ENCODE data around the gene FHL5.

Gene FHL5

DNA sequence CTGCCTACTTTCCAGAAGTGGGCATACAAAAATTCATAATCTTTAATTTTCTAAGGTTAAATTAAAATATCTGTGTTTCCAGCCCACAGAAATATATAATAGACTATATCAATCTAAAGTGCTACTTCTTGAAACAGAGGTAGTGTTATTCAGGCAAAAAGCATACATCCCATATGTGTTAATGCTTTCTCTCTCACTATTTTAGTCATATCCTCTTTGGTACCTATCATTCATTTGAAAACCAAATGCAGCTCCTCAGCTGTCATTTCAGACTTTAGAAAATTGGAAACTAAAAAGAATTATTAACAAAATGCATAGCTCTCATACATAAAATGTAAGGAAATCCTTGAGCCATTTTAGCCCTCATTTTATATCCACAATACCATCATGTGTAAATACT is 925 bp downstream of the FHL5 start:
- no peak for DNase-seq (ENCODE audit: low read depth)
- H3K4me3 ChIP-seq (ENCODE audit: control insufficient read depth, low read depth, low read length), result no peak overlapping the region
- TF ChIP-seq, protein P1, sequence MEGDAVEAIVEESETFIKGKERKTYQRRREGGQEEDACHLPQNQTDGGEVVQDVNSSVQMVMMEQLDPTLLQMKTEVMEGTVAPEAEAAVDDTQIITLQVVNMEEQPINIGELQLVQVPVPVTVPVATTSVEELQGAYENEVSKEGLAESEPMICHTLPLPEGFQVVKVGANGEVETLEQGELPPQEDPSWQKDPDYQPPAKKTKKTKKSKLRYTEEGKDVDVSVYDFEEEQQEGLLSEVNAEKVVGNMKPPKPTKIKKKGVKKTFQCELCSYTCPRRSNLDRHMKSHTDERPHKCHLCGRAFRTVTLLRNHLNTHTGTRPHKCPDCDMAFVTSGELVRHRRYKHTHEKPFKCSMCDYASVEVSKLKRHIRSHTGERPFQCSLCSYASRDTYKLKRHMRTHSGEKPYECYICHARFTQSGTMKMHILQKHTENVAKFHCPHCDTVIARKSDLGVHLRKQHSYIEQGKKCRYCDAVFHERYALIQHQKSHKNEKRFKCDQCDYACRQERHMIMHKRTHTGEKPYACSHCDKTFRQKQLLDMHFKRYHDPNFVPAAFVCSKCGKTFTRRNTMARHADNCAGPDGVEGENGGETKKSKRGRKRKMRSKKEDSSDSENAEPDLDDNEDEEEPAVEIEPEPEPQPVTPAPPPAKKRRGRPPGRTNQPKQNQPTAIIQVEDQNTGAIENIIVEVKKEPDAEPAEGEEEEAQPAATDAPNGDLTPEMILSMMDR (IDR thresholded peaks at IDR 0.05; ENCODE audit: control insufficient read depth, insufficient read depth, low read depth, low read length, missing control alignments), result no peak

DNA sequence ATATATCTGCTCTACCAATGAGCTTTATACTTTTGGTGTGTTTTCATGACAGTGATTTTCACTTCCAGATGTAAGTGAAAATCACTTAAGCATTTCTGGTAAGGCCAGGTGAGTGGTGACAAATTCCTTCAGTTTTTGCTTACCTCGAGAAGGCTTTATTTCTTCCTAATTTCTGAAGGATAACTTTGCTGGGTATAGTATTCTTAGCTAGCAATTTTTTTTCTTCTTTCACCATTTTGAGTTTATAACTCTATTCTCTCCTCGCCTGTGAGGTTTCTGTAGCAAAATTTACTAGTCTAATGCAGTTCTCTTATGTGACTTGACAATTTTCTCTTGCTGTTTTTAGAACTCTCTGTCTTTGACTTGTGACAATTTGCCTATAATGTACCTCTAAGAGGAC is 7.1 kb downstream of the FHL5 start:
- no peak for DNase-seq (ENCODE audit: low read depth)
- TF ChIP-seq, protein P1 (IDR thresholded peaks at IDR 0.05; ENCODE audit: control insufficient read depth, insufficient read depth, low read depth, low read length, missing control alignments), result no peak
- no peak overlapping the region for H3K4me3 ChIP-seq (ENCODE audit: control insufficient read depth, low read depth, low read length)

DNA sequence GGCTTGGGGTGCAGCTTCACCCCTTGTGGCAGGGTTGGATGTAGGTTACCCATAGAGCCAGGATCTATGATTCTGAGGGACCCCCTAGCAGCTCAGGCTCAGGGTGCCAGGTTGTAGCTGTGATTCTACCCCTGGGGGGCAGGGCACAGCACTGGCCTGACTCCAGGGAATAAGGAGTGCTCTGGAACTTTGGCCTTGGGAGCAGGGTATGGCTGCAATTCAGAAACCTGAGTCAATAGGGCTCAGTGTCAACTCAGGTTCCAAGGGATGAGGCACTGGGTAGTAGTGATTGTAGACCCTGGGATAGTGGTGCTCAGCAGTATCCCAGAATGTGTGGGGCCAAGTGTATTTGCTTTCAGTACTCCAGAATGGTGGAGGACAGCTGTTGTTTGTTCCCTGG is 8.6 kb downstream of the FHL5 start:
- no peak for DNase-seq (ENCODE audit: low read depth)
- TF ChIP-seq, protein P1 (IDR thresholded peaks at IDR 0.05; ENCODE audit: control insufficient read depth, insufficient read depth, low read depth, low read length, missing control alignments), result no peak
- H3K4me3 ChIP-seq (ENCODE audit: control insufficient read depth, low read depth, low read length), result no peak overlapping the region

DNA sequence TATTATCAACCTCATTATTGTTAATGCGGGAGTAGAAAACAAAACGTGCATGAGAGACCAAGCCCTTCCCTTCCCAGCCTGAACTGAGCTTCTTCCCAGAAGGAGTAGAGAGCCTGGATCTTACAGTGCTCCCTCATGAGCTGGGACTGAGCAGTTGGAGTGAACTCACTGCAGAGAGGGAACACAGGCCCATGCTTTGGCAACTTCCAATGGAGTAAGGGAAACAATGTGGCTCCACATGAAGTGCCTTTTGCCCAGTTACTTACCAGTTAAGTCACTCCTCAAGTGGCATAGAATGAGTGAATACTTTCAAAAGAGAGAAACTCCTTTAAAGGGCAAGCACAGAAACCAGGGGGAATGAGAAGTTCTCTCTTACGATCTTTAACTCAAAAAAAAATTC is 12.4 kb downstream of the FHL5 start:
- DNase-seq (ENCODE audit: low read depth), result no peak
- no peak overlapping the region for H3K4me3 ChIP-seq (ENCODE audit: control insufficient read depth, low read depth, low read length)
- TF ChIP-seq, protein P1 (IDR thresholded peaks at IDR 0.05; ENCODE audit: control insufficient read depth, insufficient read depth, low read depth, low read length, missing control alignments), result no peak

DNA sequence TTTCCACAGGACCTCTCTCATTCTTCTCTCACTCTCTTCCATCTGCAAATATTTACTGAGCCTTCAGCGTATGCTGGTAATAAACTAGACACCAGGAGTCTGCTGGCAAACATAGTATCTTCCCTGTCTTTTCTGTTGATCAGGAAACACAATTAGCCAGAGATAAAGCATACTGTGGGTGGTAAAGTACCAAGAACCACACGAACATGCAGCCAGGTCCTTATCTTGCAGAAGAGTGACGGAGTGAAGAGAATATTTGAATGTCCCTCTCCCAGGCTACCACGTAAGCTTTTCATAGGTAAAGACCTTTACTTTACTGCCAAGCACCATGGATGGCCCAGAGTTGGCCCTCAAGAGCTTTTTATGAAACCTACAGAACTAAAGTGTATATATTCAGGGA is 13.3 kb downstream of the FHL5 start:
- TF ChIP-seq, protein P1 (IDR thresholded peaks at IDR 0.05; ENCODE audit: control insufficient read depth, insufficient read depth, low read depth, low read length, missing control alignments), result no peak
- no peak overlapping the region for H3K4me3 ChIP-seq (ENCODE audit: control insufficient read depth, low read depth, low read length)
- DNase-seq (ENCODE audit: low read depth), result no peak

DNA sequence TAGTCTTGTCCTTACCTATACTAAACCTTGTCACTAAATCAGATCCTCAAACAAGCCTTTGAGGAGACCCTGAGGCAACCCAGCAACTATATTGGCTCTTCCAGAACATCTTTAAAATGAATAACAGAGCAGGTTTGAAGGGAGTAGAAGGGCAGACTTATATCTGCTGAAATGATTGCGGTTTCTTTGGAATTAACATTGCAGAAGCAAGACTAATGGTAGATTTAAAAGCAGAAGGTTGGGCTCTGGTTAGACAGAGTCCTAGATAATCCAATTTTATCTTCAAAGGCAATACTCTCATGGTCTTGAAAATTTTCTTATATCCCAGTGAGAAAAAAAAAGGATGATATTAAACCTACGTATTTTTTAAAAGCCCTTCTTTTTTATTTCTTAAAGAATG is 19.1 kb downstream of the FHL5 start:
- no peak for DNase-seq (ENCODE audit: low read depth)
- TF ChIP-seq, protein P1 (IDR thresholded peaks at IDR 0.05; ENCODE audit: control insufficient read depth, insufficient read depth, low read depth, low read length, missing control alignments), result no peak
- no peak overlapping the region for H3K4me3 ChIP-seq (ENCODE audit: control insufficient read depth, low read depth, low read length)

DNA sequence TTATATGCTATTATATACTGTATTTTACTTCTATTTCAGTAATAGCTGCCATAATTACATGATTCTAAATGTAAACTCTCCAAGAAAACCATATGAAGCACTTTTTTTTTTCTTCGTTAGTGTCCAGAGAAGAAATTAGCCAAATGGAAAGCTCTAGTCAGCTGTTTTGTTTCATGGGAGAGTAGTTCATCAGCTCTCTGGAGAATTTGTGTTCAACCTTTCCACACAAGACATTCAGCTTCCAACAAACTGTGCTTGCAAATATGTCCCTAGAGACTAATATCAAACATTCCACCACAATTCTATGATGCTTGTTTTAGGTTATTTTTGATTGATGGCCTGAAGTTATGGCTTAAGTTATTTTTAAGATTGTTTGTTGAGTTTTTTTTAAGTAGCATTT is 19.5 kb downstream of the FHL5 start:
- H3K4me3 ChIP-seq (ENCODE audit: control insufficient read depth, low read depth, low read length), result no peak overlapping the region
- no peak for DNase-seq (ENCODE audit: low read depth)

More for the DNA sequence above, 19.5 kb downstream of the FHL5 start:
- TF ChIP-seq, protein P1 (IDR thresholded peaks at IDR 0.05; ENCODE audit: control insufficient read depth, insufficient read depth, low read depth, low read length, missing control alignments), result no peak

Data from AG09309 (cell line).